ENCODE results near the gene ZBTB20. TPM values are rescaled to one million over a fixed set of nuclear protein-coding genes. Genes with fewer than 3 reads are reported as not detected.
A peak's percentile ranks its signal among the peaks of the same experiment; 100 is the strongest.
"Not testable (repeated sequence)": the region's sequence is repeated elsewhere in the genome, so short reads cannot be mapped to it uniquely, and the experiment has no call there.

The ZBTB20 gene
- total RNA-seq, 1 donor from 2014 or later = 66.4 TPM

DNA sequence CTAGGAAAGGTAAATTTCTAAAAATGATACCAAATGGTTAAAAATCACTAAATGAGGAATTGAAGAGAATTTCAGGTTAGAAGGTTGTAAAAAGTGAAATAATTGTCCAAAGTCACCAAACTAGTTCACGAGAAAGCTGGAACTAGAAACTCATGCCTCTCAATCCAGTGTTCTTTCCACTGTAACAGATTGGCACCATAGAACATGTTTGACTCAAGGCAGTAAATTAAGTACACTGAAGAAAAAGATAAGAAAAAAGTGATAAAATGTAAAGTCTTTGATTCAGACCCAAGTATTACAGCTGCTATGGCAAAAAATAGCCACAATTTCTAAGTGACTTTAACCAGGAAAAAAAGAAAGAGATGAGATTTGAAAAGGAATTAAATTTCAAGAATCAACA lies 26.5 kb downstream of the ZBTB20 start:
- DNase-seq (no peak), ATAC-seq (no peak)
- H3K36me3 ChIP-seq = no peaks in the 10 kb centered on the region
- H3K27ac ChIP-seq = no peak overlapping the region
- TF ChIP-seq, protein P1, sequence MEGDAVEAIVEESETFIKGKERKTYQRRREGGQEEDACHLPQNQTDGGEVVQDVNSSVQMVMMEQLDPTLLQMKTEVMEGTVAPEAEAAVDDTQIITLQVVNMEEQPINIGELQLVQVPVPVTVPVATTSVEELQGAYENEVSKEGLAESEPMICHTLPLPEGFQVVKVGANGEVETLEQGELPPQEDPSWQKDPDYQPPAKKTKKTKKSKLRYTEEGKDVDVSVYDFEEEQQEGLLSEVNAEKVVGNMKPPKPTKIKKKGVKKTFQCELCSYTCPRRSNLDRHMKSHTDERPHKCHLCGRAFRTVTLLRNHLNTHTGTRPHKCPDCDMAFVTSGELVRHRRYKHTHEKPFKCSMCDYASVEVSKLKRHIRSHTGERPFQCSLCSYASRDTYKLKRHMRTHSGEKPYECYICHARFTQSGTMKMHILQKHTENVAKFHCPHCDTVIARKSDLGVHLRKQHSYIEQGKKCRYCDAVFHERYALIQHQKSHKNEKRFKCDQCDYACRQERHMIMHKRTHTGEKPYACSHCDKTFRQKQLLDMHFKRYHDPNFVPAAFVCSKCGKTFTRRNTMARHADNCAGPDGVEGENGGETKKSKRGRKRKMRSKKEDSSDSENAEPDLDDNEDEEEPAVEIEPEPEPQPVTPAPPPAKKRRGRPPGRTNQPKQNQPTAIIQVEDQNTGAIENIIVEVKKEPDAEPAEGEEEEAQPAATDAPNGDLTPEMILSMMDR (IDR thresholded peaks at IDR 0.05) = no peak
- H3K4me1 ChIP-seq = no peaks in the 10 kb centered on the region
- no peaks in the 10 kb centered on the region for H3K27me3 ChIP-seq (ENCODE audit: low read depth)
- H3K9me3 ChIP-seq = no peaks in the 10 kb centered on the region
- intact Hi-C loops (cut with DNase I) = no loop called here
- no peak overlapping the region for H3K4me3 ChIP-seq

GRCh38 chr3:115113367-115113766 lies 33.7 kb downstream of the ZBTB20 start:
- Histone ChIP-seq H3K36me3 (no peaks in the 10 kb centered on the region), H3K4me1 (peaks cover 11% of the 10 kb centered on the region), H3K27me3 (ENCODE audit: low read depth) (no peaks in the 10 kb centered on the region), H3K27ac (no peak overlapping the region), H3K4me3 (no peak overlapping the region), H3K9me3 (no peaks in the 10 kb centered on the region)
- ATAC-seq (peak in 1 of 2 donors; percentile 61), DNase-seq (peak; percentile 37)
- TF ChIP-seq, protein P1 (IDR thresholded peaks at IDR 0.05) = no peak
- intact Hi-C loops (cut with DNase I) = no loop called here

- ATAC-seq (no peak), DNase-seq (no peak)
- H3K4me1 ChIP-seq = peaks cover 11% of the 10 kb centered on the region
- intact Hi-C loops (cut with DNase I) = no loop called here
- no peak overlapping the region for H3K27ac ChIP-seq
- no peaks in the 10 kb centered on the region for H3K36me3 ChIP-seq
- H3K4me3 ChIP-seq = no peak overlapping the region
- H3K27me3 ChIP-seq (ENCODE audit: low read depth) = no peaks in the 10 kb centered on the region
- H3K9me3 ChIP-seq = no peaks in the 10 kb centered on the region
- TF ChIP-seq, protein P1 (IDR thresholded peaks at IDR 0.05) = no peak
These were observed 35.5 kb downstream of the ZBTB20 start for GRCh38 chr3:115111632-115112031.

- DNase-seq = no peak
- intact Hi-C loops (cut with DNase I) = no loop called here
- H3K36me3 ChIP-seq = no peaks in the 10 kb centered on the region
These were observed 36.3 kb downstream of the ZBTB20 start for GRCh38 chr3:115110830-115111229.

DNA sequence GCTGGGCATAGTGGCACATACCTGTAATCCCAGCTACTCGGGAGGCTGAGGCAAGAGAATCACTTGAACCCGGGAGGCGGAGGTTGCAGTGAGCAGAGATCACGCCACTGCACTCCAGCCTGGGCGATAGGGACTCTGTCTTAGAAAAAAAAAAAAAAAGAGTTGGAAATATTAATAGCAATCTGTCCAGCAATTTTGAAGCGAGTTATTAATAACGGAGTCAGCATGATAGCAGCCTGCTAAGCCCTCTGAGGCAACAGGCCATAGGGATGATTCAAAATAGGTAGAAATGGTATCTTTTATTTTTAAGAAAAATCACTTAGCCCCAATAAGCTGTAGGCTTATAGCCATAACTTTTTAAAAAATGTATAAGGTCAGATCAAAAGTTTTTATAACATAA lies 37.0 kb downstream of the ZBTB20 start:
- H3K36me3 ChIP-seq; H3K9me3 ChIP-seq; ATAC-seq; intact Hi-C loops (cut with DNase I); H3K27ac ChIP-seq; H3K4me3 ChIP-seq; H3K27me3 ChIP-seq (ENCODE audit: low read depth); DNase-seq: not testable (repeated sequence)
- H3K4me1 ChIP-seq = peaks cover 11% of the 10 kb centered on the region

More at GRCh38 chr3:115110830-115111229, 36.3 kb downstream of the ZBTB20 start:
- Histone ChIP-seq H3K9me3 (no peaks in the 10 kb centered on the region), H3K27ac (no peak overlapping the region), H3K4me1 (peaks cover 11% of the 10 kb centered on the region), H3K4me3 (no peak overlapping the region), H3K27me3 (ENCODE audit: low read depth) (no peaks in the 10 kb centered on the region)
- TF ChIP-seq, protein P1 (IDR thresholded peaks at IDR 0.05) = no peak
- ATAC-seq = no peak

- intact Hi-C loops (cut with DNase I) = no loop called here
- TF ChIP-seq, protein P1 (IDR thresholded peaks at IDR 0.05) = no peak
- Histone ChIP-seq H3K36me3 (no peaks in the 10 kb centered on the region), H3K4me3 (no peak overlapping the region), H3K27me3 (ENCODE audit: low read depth) (no peaks in the 10 kb centered on the region), H3K9me3 (peaks cover 7% of the 10 kb centered on the region), H3K4me1 (peaks cover 7% of the 10 kb centered on the region), H3K27ac (no peak overlapping the region)
- DNase-seq (no peak), ATAC-seq (no peak)
These were observed 38.5 kb downstream of the ZBTB20 start for GRCh38 chr3:115108614-115109013.
